ENCODE data around the gene UGT1A6.

Gene UGT1A6

DNA sequence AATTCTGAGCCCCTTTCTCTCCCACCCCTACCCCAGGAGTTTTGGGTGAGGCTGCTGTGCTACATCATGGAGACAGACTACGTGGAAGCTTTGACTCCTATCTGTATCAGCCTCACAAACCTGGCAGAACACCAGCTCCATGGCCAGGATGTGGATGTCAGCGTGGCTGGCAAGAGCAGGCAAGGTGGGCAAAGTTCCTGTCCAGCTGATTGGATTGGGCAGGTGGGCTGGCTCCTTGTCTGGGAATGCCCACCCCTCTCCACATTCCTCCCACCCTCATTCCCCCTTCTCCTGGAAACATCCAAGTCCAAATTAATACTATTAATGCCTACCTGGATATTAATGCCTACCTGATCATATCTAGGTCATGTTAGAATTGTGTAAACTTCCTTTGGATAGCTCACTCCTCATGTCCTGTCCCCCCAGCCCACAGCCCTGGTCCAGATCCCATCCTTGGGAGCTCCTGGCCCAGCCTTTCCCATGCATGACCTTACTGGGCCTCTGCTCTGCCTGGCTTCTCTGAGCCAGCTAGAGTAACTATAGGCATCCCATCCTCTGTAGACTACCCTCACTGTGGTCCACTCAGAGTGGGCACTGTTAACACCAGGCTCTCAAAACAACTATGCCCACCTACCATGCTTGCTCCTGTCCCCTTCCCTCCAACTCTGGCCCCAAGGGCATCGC, 109.6 kb downstream of the UGT1A6 start:
- DNase-seq (ENCODE audit: low spot score): no peak

DNA sequence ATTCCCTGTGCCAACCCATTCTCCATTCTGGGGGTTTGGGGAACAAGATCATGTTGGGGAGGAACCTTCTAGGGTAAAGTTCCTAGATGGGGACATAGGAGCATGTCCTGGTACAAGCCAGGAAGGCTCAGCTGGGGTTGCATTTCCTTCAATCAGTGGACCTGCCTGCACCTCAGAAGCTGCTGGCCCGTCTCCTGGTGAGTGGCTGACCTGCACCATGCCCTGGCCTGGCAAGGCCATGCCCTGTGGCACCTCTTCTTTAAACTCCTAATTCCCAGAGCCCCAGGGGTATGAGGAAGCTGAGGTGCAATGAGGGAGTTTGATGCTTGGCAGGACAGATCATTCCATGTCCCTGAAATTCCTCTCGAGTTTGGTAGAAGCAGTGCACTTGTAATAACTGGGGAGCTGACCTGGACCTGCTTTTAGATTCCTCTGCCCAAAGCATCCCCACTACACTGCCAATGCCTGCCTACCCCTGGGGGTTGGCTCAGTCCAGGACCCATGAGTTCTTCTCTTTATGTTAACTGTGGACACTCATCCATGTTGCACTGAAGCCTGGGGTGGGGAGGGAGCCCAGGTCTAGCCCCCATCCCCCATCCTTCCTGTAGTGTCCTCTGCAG, 110.7 kb downstream of the UGT1A6 start:
- no peak for DNase-seq (ENCODE audit: low spot score)

DNA sequence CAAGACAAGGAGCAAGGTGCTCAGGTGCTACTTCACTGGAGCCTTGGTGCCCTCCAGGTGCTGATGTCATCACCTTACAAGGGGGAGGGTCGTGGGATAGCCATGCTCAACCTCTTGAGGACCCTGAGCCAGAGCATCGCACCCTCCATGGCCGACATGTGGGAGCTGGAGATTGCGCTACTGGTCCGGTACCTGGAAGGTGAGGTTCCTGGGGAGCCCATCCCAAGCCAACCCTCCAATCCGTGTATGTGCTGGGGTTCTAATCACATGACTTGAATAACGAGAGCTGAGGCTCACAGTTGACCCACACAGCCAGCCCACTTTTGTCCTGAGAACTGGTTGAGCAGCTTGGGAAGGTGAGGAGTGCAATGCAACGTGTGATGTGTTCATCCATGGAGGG, 111.3 kb downstream of the UGT1A6 start:
- DNase-seq (ENCODE audit: low spot score): no peak

DNA sequence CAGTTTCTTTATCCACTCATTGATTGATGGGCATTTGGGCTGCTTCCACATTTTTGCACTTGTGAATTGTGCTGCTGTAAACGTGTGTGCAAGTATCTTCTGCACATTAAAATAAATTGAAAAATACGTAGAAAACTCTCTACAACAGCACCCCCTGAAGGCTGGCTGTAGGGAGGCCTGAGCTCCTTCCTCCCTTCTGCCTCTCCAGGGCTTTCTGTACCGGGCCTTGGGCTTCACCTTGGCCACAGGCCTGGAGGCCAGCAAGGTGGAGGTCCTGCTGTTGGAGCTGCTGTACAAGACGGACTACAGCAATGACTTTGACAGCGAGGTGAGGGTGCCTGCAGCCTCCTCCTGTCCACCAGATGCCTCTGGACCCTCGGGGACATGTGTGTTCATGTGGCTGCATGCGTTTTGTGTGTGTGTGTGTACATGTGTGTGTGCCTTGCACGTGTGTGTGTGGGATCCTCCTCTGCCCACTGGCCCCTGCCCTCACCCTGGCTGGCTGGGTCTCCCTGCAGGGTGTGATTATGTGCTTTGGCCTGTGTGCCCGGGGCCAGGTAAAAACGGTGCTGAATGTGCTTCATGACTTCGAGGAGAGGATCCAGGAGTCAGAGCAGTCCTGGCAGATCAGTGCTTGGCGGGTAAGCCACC, 114.7 kb downstream of the UGT1A6 start:
- no peak for DNase-seq (ENCODE audit: low spot score)

DNA sequence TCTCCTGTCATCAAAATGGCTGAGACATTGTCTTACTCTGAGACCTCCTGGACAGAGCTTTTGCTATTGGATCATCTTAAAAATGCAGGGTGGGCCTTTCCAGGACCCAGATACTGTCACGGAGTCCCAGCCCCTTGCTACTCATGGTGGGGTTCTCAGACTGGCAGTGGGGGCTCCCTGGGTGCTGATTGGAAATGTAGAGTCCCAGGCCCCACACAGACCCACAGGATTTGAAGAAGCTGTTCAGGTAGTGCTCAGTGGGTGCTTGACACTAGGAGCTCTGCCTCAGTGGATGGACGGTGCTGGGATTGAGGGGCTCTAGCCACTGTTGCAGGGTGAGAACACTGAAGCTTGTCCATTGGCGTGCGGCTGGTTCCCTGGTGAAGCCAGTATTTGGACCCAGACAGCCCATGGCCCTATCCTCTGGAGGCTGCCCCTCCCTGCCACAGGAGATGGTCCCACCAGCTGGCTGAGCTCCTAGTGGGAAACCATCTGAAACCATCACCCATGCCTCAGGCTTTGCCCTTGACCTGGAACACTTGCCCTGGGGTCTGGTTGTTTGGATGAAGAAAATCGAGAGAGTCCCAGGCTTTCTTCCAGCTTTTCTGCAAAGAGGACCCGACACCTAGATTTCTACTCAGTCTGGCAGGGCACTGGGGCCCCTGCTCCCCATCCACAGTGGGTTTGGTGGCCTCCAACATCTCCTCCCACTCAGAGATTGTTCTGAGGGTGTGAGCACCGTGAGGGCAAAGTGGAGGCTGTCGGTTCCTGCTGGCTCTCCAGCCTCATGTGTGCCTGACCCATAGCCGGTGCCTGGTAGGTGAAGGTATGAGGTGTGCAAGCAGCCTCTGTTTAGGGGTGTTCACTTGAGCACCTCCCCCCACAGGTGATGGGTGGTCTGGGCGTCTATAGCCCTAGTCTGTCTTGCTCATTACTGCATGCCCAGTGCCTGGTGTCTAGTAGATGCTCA, 115.6 kb downstream of the UGT1A6 start:
- DNase-seq (ENCODE audit: low spot score): no peak

DNA sequence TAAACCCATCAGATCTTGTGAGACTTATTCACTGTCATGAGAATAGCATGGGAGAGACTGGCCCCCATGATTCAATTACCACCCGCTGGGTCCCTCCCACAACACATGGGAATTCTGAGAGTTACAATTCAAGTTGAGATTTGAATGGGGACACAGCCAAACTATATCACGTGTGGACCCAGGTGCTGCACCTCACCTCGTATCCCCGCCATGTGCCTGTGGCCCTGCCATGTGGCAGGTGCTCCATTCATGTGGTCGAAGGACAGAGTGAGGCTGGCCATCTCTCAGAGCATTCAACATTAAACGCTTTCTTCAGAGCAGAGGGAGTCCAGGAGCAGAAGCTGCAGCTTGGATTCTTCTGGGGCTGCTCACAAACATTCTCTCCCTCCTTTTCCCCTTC, 117.7 kb downstream of the UGT1A6 start:
- DNase-seq (ENCODE audit: low spot score): no peak

DNA sequence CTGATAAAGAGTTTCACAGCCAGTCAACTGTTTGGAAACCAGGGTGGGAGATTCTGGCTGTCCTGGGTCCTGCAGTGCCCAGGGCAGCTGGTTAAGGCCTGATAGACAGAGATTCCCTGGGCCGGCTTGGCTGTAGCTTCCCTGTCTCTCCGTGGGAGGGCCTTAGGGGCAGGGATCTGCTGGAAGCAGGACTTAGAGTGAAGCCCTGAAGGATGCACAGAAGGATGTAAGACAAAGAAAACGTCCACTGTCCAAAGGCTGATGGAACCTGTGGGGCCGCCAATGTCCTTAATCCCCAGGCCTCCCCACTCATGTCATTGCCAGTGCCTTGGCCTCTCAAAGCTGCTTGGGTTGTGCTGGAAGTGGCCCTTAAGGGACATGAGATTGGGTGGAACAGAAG, 118.4 kb downstream of the UGT1A6 start:
- no peak for DNase-seq (ENCODE audit: low spot score)

DNA sequence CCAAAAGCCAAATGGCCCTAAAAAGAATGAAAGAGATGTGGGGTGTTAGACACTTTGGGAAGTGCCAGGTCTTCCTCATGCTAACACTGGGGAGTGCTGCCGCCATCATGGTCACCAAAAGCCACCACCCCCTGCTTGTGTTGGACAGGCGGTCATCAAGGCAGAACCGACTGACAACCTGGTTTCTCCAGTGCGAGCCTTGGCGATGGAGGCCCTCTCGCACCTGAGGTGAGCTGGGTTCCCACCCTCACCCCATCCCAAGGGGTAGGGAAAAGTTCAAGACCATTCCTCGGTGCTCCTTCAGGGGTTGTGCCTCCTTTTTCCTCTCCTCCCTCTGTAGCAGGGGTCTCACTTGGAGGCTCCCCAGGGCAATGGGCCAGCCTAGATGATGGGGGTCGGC, 119.0 kb downstream of the UGT1A6 start:
- no peak for DNase-seq (ENCODE audit: low spot score)

DNA sequence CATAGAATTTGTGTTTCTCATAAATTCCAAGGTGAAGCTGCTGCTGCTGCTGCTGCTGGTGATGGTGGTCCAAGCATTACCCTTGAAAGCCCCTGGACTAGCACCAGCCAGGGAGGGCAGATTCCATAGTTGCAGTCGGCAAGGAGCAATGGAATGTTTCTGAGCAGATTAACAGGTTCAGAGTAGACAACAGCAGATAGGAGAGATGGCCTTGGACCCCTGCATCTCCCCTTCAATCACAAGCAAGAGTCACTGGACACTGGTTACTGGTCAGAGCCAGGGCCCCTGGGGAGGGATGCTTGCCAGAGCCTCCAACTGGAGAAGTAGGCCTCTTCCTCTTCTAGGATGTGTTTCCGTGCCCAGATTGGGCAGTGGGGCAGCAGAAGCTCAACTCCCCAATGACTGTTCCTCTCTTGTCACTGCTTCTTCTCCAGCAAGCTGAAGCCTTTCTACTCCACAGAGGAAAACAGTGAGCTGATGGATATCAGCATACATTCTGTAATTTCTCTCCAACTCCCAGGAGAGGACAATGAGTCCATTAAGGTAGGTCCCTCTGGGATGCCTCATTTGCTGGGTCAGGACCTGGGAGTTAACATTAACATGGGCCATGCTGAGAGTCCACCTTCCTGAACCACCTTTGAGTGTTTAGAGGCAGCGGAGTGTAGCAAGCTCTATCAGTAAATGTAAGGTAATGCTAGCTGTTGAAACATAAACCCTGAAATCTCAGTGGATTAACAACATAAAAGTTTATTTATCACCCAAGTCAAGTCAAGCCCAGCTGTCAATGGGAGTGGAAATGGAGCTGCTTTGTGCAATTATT, 120.8 kb downstream of the UGT1A6 start:
- DNase-seq (ENCODE audit: low spot score): no peak

DNA sequence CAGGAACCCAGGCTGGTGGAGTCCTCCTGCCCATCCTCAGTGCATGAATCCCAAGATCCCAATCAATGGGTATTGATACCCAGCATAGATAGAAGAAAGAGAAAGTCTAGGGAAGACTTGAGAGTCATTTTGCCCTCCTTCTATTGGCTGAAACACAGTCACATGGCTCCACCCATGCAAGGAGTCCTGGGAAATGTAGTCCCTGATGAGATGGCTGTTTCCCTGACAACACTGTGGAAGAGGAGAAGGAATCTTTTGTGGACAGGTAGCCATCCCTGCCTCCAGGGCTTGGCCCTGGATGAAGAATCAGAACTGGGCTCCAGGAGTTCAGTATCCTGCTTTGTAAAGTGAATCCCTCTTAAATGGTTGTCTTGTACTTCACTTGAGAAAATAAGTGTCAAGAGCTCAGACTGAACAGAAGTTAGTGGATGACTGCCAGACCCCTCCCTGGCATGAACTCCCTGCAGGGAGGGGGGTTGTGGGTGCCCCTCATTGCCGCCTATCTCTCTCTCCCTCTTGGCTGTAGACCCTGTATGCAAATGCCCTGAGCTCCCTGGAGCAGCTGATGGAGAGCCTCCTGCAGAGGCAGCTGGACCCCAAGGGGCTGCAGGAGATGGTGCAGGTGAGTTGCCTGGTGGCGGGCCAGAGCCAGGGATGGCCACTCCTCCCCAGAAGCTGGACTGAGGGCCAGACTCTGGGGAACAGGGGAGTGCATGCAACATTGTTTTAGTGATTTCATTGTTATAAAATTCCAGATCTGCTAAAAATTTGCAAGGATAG, 121.6 kb downstream of the UGT1A6 start:
- DNase-seq (ENCODE audit: low spot score): no peak

DNA sequence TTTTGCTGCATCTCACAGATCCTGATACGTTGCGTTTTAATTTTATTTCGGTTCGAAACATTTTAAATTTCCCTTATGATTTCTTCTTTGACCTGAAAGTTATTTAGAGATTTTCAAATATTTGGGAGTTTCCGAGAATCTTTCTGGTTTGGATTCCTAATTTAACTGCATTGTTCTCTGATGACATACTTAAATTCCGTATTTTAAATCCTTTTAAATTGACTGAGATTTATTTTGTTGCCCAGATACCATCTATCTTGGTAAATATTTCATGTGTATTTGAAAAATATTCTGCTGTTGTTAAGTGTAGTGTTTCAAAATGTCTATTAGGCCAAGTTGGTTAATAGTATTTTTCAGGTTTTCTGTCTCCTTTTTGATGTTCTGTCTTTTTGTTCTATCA, 123.2 kb downstream of the UGT1A6 start:
- DNase-seq (ENCODE audit: low spot score): no peak

DNA sequence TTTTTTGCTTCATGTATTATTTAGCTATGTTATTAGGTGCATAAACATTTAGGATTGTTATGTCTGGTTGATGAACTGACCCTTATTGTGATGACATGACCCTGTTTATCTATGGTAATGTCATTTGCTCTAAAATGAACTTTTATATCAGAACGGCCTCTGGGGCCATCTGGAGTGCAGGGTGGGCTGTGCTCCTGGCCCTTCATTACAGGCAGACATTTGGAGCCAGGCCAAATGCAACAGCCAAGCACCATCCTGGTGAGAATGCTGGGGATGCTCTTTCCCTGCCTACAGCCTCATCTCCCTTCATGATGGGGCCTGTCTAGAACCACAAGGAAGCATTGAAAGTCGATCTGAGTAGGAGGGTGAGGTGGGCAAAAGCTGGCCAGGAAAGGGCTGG, 123.6 kb downstream of the UGT1A6 start:
- no peak for DNase-seq (ENCODE audit: low spot score)

DNA sequence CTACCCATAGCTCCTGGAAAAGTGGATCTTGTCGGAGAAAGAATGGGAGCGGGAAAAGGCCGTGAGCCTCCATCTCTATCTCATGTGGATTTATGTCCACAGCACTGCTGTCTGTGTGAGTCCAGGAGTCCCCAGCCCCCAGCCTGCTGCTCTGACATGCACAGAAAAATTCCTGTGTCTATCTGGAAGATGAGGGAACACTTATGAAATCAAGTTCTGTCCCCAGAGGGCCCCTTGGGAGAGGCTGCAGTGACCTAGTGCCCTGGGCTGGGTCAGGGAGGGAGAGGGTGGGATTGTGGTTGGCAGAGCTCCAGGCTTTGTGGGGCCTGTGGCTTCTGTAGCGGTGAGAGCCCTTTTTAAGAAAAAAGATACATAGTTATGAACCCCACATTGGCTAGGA, 124.1 kb downstream of the UGT1A6 start:
- no peak for DNase-seq (ENCODE audit: low spot score)

DNA sequence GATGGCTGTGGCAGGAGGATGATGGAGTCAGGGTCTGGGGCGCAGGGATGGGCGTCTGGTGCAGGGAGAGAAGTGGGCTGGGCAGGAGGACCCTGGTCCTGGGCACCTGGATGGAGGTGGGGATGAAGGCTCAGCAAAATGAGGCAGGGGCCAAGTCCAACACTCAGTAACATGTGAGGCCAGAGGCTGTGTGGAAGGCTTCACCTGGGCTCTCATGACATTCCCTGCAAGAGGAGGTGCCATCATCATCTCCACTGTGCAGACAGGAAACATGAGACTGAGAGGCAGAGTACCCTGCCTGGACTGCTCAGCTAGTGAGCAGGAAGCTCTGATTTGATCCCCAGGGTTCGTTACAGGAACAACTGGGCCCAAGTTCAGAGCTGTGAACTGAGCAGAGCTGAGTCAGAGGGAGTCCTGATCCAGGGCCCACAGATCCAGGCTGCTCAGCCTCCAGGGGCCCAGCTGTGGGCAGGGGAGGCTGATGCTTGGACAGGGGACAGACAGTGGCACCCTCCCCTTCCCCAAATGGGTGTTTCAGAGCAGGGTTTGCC, 124.7 kb downstream of the UGT1A6 start:
- DNase-seq (ENCODE audit: low spot score): no peak

DNA sequence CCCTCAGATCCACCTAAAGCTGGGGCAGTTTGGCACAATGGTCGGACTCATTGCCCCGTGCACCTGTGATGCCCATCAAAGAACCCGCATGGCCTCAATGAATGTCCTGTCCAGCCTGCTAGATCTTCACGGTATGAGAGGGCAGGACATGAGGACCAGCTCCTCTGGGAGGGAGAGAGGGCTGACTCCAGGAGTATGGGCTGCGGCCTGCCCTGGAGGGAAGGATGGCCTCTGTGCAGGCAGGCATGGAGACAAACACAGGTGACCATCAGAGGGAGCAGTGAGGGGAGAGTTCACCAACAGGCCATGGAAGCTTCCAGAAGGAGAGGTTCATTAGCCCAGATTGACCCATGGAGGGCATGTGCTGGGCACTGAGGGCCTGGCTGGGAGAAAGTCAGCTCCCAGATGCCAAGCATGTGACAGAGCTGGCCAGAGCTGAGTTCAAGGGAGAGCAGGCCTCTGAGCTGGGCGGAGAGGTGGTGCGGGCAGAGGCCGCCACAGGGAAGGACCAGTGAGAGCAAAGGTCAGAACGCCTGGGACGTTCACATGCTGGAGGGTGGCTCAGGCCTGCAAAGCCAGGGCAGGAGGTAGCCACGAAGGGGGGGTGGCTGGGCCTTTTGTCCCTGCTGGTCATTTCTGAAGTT, 125.4 kb downstream of the UGT1A6 start:
- DNase-seq (ENCODE audit: low spot score): no peak

DNA sequence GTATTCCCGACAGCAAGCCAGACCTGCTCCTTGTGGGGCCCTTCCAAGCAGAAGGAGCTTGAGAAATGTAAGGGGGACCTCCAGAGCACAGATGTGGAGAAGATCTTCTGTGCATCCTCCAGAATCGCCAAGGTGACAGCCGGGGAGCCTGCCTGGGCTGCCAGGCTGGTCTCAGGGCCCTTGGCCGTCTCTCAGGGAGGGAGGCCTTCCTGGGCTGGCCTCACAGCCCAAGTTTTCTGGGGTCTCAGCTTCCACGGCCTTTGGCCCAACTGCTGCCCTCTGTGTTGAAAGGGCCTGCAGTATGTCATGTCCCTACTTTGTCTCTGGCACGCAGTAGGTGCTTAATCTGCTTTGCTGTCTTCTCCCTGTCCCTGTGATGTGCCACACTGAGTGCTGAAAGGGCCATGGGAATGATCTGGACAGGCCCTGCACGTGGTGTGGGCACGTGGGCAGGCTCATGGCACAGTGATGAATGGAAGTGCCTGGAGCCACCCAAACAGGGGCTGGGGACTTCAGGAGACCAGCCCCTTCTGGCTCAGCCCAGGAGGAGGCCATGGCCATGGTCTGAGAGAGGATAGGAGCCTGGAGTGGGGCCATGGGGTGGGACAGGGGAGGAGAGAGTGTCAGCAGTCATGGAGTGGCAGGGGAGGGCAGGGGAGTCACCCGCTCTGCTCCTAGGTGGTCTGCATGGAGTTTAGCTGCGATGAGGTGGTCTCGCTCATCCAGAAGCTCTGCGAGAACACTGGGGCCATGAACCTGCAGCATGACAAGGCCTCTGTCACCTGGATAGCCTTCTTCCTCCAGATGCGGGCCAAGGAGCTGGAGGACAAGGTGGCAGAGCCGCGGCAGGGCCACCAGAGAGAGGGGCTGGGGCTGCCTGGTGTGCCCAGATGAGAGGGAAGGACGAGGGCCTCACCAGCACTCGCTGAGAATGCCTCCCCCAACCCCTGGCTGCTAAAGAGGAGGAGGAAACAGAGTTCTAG, 126.2 kb downstream of the UGT1A6 start:
- no peak for DNase-seq (ENCODE audit: low spot score)

DNA sequence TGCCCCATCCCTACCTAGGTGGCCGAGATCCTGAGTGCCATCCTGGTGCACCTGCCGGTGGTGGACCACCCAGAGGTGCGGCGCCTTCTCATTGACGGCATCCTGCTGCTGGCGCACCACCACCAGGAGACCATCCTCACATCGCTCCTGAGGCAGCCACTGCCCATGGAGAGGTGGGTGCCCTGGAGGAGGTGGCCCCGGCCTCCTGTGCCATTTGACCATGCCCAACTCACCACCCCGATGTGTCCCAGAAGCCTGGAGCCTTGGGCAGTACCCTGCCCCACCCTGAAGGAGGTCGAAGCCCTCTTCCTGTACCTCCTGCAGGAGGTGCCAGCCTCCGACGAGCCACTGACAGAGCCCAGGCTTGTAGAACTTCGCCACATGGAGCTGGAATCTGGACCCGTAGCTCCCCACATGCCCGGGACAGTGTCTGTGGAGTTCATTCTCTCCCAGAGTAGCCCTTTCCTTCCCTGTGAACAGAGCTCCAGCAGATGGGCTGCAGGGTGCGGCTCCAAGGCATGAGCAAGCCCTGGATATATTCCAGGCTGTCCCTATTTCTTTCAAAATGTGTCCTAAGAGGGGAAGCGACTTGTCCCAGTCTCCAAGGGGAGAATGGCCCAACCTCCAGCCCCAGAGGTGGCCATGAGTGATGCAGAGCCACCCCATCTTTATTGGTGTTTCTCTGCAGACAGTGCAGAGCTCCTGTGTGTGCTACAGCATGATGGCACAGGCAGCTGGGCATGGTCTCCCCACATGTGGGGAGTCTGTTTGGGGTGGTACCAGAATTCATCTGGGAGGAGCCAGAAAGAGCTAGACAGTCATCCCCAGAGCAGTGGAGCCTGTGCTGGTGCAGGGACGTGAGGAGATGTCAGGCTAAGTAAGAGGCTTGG, 127.4 kb downstream of the UGT1A6 start:
- DNase-seq (ENCODE audit: low spot score): no peak

DNA sequence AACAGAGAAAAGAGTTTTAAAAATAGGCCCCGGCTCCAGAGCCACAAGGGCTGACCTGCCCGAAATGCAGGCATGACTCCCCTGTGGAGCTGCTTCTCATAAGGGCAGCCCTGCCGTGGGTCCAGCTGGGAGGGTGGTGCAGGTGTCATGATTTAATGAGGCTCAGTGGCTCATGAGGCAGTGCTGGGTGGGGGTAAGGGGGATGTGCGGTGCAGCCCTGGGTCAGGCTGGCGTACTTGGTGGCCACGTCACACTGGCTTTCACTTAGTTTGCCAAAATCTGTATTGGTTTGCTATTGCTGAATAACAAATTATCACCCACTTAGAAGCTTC, 128.1 kb downstream of the UGT1A6 start:
- DNase-seq (ENCODE audit: low spot score): no peak

Data from hematopoietic multipotent progenitor cell treated with erythropoietin and hydrocortisone succinate and interleukin-3 and kit ligand, for 17 days (in vitro differentiated cells).